NCI-H1436 (cell line): ENCODE results near the gene CXorf49B.
"Not testable (repeated sequence)": the region's sequence is repeated elsewhere in the genome, so short reads cannot be mapped to it uniquely, and the experiment has no call there.

ENCODE experiments used
- DNase-seq: peaks from one replicate; lab custom pipeline; 2025; lab: John Stamatoyannopoulos, UW

Gene CXorf49B

DNA sequence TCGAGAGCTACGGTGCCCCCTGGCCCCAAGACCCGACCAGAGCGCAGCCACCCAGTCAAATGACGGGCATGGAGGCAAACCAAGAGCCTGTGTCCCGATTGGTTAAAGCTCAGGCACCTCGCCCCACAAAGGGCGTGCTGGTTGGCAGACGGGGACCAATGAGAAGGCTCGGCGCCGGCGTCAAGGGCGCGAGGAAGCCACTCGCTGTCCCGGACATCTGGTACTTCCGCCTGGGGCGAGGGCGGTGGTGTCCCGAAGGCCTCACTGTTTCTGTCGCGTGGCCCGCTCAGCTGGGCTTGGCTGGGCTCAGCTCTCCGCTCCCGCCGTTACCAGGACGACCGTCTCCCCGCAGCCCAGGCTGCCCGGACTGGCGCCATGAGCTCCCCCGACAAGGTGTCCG lies at the start of gene CXorf49B:
Gene CXorf49B, plus strand, starts transcription at position 301 of the 400 bp plus-strand sequence. Its CDS starts 75 bp downstream, at position 376.
- DNase-seq = not testable (repeated sequence)

- DNase-seq = not testable (repeated sequence)
Measured at GRCh38 chrX:71714064-71714463, 49.1 kb upstream of the CXorf49B start.

GRCh38 chrX:71715551-71715950 lies 47.6 kb upstream of the CXorf49B start:
- DNase-seq = not testable (repeated sequence)

DNA sequence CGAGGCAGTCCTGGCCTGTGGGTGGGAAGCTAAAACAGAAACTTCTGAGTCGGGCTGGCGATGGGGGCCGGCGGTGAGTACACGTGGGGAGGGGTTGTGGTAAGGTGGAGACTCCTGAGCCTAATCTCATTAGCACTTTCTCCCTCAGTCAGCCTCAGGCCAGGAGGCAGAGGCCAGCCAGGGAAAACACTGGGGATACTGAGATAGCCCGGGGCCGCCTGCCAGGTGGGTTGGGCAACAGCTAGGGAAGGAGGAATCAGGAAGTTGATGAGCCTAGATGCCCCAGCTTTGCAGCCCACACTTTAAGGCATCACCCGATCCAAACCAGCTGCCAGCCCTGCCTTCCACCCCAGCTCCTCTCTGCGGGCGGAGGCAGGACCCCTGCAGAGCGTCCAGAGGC lies 46.8 kb upstream of the CXorf49B start:
- not testable (repeated sequence) for DNase-seq

GRCh38 chrX:71718185-71718584 lies 45.0 kb upstream of the CXorf49B start, which contains the start of gene CXorf49:
CXorf49 (minus strand) TSS chrX:71718285; CDS start chrX:71718151, 134 bp downstream.
- DNase-seq = not testable (repeated sequence)

- DNase-seq = not testable (repeated sequence)
Measured at GRCh38 chrX:71719195-71719594, 44.0 kb upstream of the CXorf49B start.

- DNase-seq = not testable (repeated sequence)
Measured at GRCh38 chrX:71720289-71720886, 42.8 kb upstream of the CXorf49B start.

GRCh38 chrX:71760688-71761281 lies 2.4 kb upstream of the CXorf49B start:
- DNase-seq = not testable (repeated sequence)

- DNase-seq = not testable (repeated sequence)
Measured at GRCh38 chrX:71764832-71765231, 1.7 kb downstream of the CXorf49B start.

DNA sequence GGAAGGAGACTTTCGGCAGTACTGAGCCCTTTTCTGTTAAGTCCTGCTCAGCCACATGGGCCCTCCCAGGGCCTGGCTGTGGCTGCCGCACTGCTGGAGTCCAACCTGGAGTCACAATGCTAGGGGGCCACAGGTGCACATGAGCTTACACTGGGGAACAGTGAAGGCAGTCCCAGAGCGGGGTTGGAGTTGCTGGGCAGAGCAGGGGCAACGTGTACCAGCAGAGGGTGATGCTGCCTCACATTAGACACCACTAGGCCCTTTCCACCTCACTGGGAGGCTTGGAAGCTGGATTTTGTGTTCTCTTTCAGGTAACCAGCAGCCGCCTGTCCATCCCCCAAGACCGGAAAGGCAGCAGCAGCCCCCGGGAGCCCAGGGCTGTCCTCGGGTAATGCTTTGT lies 2.5 kb downstream of the CXorf49B start:
- not testable (repeated sequence) for DNase-seq

DNA sequence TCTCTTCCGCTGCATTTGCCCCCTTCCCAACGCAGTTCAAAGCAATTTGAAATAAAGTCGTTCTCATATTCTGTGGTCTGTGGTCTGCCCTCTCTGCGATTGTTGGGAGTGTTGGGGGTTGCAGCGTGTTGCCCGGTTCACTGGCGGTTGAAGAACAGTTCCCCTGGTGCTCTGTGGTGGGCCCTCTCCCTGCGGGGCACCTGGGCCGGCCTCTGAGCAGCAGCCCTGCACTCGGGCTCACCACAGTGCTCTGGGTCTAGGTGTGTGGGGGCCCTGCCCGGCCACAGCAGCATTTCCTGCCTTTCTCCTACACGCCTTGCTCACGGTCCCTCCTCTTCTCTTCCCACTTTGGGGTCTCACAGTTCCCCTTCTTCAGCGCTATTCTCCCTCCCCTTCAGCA lies 4.0 kb downstream of the CXorf49B start:
- not testable (repeated sequence) for DNase-seq

- DNase-seq = not testable (repeated sequence)
Measured at GRCh38 chrX:71778322-71778721, 15.2 kb downstream of the CXorf49B start.

DNA sequence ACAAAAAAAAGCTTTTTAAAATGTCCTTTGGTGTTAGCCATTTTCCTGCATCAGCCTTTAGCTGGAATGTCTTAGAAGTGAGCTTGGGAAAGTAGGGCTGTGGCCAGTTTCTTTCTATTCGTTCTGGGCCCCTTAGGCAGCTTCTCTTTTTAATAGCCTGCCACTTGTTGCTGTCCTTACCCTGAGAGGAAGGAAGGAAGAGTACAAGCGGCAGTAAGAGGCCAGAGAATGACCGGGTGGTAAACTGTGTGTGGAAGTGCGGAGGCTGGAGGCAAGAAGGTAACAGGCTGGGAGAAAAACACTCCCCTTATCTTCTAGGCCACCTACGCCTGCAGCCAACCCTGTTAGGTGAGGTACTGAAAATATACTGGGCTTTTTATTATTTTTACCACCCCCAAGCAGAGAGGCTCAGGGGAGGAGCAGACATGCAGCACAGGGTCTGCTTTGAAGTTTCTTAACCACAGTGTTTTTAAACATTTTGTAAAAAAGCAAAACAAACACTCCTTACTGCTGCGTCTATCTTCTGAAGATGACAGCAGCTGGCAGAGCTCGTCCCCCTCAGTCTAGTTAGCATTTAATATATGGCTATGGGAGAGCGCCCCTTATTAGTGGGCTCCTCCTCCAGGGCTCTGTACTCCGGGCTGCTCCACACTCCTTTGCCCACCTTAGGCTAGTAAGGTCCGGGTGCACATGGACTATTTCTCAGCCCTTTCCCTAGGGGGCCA lies 19.2 kb downstream of the CXorf49B start:
- not testable (repeated sequence) for DNase-seq

DNA sequence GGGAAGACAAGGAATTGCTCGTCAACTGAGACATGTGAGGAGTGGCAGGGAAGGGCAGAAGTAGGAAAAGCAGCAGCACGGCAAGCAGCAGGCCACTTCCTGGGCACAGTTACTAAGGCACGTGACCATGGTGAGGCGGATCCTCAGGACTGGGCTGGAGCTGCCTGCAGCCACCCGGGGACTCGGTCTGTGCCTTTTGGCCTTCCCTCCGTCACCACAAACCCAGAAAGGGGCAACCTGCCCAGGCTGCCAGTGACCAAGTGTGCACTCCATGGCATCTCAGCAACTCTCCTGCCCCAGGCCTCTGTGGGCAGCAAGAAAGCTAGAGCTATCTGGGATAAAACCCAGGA lies 19.8 kb downstream of the CXorf49B start:
- not testable (repeated sequence) for DNase-seq

- not testable (repeated sequence) for DNase-seq
Measured at GRCh38 chrX:71783569-71784347, 20.6 kb downstream of the CXorf49B start.

DNA sequence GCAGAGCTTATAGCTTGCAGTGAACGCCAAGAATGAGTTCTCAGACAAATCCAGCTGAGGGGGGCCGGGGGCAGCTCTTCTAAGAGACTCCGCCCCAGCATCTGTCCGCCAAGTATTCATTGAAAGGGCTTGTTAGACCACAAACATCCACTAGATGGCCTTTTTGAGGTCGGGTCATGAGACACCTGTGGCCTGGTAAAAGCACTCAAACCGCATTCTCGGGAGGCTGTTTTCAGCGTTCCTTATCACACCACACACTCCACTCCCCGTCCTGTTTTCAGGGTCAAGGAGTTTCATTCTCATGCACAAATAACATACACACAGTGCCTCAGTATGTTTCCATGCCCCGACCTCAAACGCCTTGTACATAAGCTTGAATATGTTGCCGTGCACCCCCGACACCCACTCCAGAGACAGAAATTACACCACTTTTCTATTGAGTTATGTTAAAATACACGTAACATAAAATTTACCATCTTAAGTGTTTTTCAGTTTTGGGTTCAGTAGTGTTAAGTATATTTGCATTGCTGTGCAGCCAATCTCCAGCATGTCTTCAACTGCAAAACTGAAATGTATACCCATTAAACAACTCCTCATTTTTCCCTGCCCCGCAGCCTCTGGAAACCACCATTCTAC lies 21.3 kb downstream of the CXorf49B start:
- DNase-seq = not testable (repeated sequence)

- not testable (repeated sequence) for DNase-seq
Measured at GRCh38 chrX:71806450-71806849, 43.3 kb downstream of the CXorf49B start.

GRCh38 chrX:71809886-71810285 lies 46.7 kb downstream of the CXorf49B start:
- no peak for DNase-seq

- DNase-seq = no peak
Measured at GRCh38 chrX:71814123-71814912, 51.2 kb downstream of the CXorf49B start.

DNA sequence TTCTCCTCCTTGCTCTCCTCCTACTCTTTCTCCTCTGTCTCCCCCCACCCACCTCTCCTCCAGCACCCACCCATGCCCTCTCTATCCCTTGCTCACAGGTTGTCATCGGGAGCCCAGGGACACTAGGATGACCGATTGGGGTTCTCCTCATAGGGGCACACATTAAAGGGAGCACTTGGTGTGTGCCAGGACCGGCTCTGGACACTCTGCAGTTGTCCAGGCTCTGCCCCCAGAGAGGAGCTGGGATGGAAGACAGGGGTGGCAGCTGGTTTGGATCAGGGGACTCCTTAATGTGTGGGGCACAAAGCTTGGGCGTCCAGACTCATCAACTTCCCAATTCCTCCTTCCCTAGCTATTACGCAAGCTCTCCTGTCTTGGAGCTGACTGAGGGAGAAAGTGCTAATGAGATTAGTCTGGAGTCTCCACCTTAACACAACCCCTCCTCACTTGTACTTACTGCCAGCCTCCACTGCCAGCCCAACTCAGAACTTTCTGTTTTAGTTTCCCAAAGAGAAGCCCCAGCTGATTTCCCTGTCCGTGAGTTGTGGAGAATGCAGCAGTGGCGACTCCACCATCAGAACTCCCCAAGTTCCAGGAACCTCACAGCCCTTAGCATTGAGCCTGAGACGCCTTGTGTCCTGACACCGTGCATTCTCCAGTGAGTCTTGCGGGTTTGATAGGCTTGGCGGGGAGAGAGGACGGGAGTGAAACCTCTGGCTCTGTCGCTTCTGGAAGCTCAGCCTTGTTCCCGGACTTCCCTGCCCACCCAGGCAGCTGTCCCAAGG lies 52.2 kb downstream of the CXorf49B start:
- DNase-seq = no peak
